Measurements from ENCODE around the gene ZNF519. TPM values are rescaled to one million over a fixed set of nuclear protein-coding genes. Genes with fewer than 3 reads are reported as not detected.

ZNF519 gene
- total RNA-seq, 1 experiment from 2014 or later = 24.3 TPM

- Histone ChIP-seq H3K4me2 (ENCODE audit: insufficient read depth, insufficient read length, low read length) (no peak overlapping the region), H3K9ac (ENCODE audit: extremely low read depth, insufficient read length, low read length) (no peak overlapping the region), H2BK15ac (ENCODE audit: low read depth, low read length) (no peak overlapping the region), H3K23ac (ENCODE audit: insufficient read length, low read depth, low read length) (no peak overlapping the region), H3K14ac (ENCODE audit: insufficient read depth, low read length) (no peak overlapping the region), H3K79me2 (ENCODE audit: insufficient read depth, low read length) (no peaks in the 10 kb centered on the region), H2AFZ (ENCODE audit: low read length) (no peak overlapping the region), H2BK5ac (ENCODE audit: insufficient read length, low read length) (no peak overlapping the region), H3K23me2 (ENCODE audit: insufficient read length, low read depth, low read length, poor library complexity, severe bottlenecking) (no peaks in the 10 kb centered on the region), H3K56ac (ENCODE audit: insufficient read length, low read depth, low read length) (no peak overlapping the region), H4K91ac (ENCODE audit: insufficient read length, low read depth, low read length) (no peak overlapping the region), H3K27ac (ENCODE audit: insufficient read length, low read depth, low read length) (no peak overlapping the region), H4K8ac (replicated peaks; ENCODE audit: insufficient read length, low read depth, low read length) (no peak overlapping the region), H3K9me3 (ENCODE audit: control insufficient read depth, low read depth, low read length) (no peaks in the 10 kb centered on the region), H3K27me3 (ENCODE audit: insufficient read depth, low read length) (no peaks in the 10 kb centered on the region), H3K18ac (ENCODE audit: insufficient read length, low read depth, low read length) (no peak overlapping the region), H2BK20ac (ENCODE audit: low read depth, low read length, poor library complexity, severe bottlenecking) (no peak overlapping the region), H3K4ac (ENCODE audit: low read depth, low read length) (no peak overlapping the region), H2AK5ac (ENCODE audit: insufficient read length, low read length) (no peak overlapping the region), H3K4me1 (ENCODE audit: insufficient read depth, low read length) (no peaks in the 10 kb centered on the region), H2BK12ac (ENCODE audit: insufficient read length, low read depth, low read length) (no peak overlapping the region), H4K5ac (ENCODE audit: insufficient read length, low read depth, low read length) (no peak overlapping the region), H4K20me1 (ENCODE audit: control insufficient read depth, insufficient read depth, insufficient read length) (no peaks in the 10 kb centered on the region), H2BK120ac (ENCODE audit: low read depth, low read length, poor library complexity, severe bottlenecking) (no peak overlapping the region), H3K79me1 (ENCODE audit: insufficient read depth, low read depth, low read length, poor library complexity, severe bottlenecking) (no peaks in the 10 kb centered on the region), H3T11ph (ENCODE audit: low read length) (no peak overlapping the region)
- Mint-ChIP-seq H3K27ac (no peak overlapping the region), H3K36me3 (ENCODE audit: insufficient read depth in 1 of 3, low read depth in 3 of 3) (peaks cover 1 to 53% (median 15%) of the 10 kb centered on the region in 3 experiments), H3K4me3 (no peak overlapping the region), H3K27me3 (ENCODE audit: low read depth) (no peaks in the 10 kb centered on the region; the same call in 1 of the 2 replicates), H3K4me1 (no peaks in the 10 kb centered on the region), H3K9me3 (peaks cover 41 to 52% of the 10 kb centered on the region in 2 experiments)
- TF ChIP-seq CTCF (conservative IDR thresholded peaks at IDR 0.05) = no peak
- DNase-seq = no peak
- WGBS (ENCODE audit: extremely low coverage, insufficient read length, low lambda C conversion rate) = no CpG with 5 or more reads among the region's 4 CpGs
Measured at GRCh38 chr18:14053661-14054060, 78.6 kb downstream of the ZNF519 start.

Other genes with a start within 250 kb of the ZNF519 start
- not detected in 2 replicates for gene MC2R, start 216.9 kb downstream of the ZNF519 start, total RNA-seq (2021)